SU-DHL-6 (cell line): ENCODE measurements around the gene ASAP2.

Experiments
- H2AFZ ChIP-seq: fragments of 200-600 bp; sonication (generic); 2 replicates; pipeline ENCODE4 v1.6.1; 2014; ENCODE audit warnings: low read depth, mild to moderate bottlenecking, moderate library complexity, mixed read lengths, antibody characterized with exemption, low read length; ENCODE audit not compliant: severe bottlenecking
- H3F3A ChIP-seq: fragments of 200-600 bp; shearing (Covaris generic); 2 replicates; pipeline ENCODE4 v1.6.0; 2016; ENCODE audit warnings: antibody characterized with exemption, mild to moderate bottlenecking; ENCODE audit not compliant: insufficient read depth
- H3K27ac ChIP-seq: fragments of 200-600 bp; sonication (generic); 2 replicates; pipeline ENCODE4 v1.5.1; 2016; ENCODE audit warnings: low read depth, mild to moderate bottlenecking, low read length, moderate library complexity, mixed read lengths
- H3K27me3 ChIP-seq: fragments of 200-600 bp; sonication (generic), shearing (Covaris generic); 2 replicates; pipeline ENCODE4 v1.6.0; 2014; ENCODE audit warnings: mild to moderate bottlenecking, low read length
- H3K36me3 ChIP-seq: fragments of 200-600 bp; sonication (generic); 2 replicates; pipeline ENCODE4 v1.6.1; 2014; ENCODE audit warnings: mild to moderate bottlenecking, low read length, mixed read lengths
- H3K4me2 ChIP-seq: fragments of 300-600, 200-600 bp; shearing (Covaris generic), sonication (generic); 2 replicates; pipeline ENCODE4 v1.6.0; 2014; ENCODE audit warnings: low read length, low read depth, mild to moderate bottlenecking; ENCODE audit not compliant: poor library complexity, severe bottlenecking
- H3K4me3 ChIP-seq: fragments of 200-600 bp; sonication (generic); 2 replicates; pipeline ENCODE4 v1.5.1; 2014; ENCODE audit warnings: antibody characterized with exemption, low read length, mild to moderate bottlenecking, mixed read lengths; ENCODE audit not compliant: insufficient read depth, poor library complexity, severe bottlenecking
- H3K79me2 ChIP-seq: fragments of 200-600 bp; sonication (generic); 2 replicates; pipeline ENCODE4 v1.6.1; 2014; ENCODE audit warnings: mild to moderate bottlenecking, low read length, moderate library complexity; ENCODE audit not compliant: insufficient read depth
- H3K9ac ChIP-seq: fragments of 200-600 bp; sonication (generic); 2 replicates; pipeline ENCODE4 v1.7.0; 2014; ENCODE audit warnings: mild to moderate bottlenecking, low read length
- H3K9me2 ChIP-seq: fragments of 200-600 bp; sonication (generic); replicated peaks from 2 replicates; pipeline ENCODE4 v1.6.1; 2014; ENCODE audit warnings: low read length; ENCODE audit not compliant: insufficient read depth
- H3K9me3 ChIP-seq: fragments of 200-600 bp; sonication (generic); 2 replicates; pipeline ENCODE4 v1.6.1; 2014; ENCODE audit warnings: low read length, mixed read lengths; ENCODE audit not compliant: insufficient read depth
- H4K20me1 ChIP-seq: fragments of 200-600 bp; sonication (generic); 2 replicates; pipeline ENCODE4 v1.6.1; 2014; ENCODE audit warnings: low read depth, mild to moderate bottlenecking, antibody characterized with exemption, low read length, moderate library complexity, mixed read lengths
- CTCF ChIP-seq: fragments of 200-600 bp; sonication (generic); IDR thresholded peaks from one replicate; pipeline ENCODE4 v1.5.1; 2017; ENCODE audit warnings: antibody characterized with exemption, mild to moderate bottlenecking, low read length, moderate library complexity; ENCODE audit not compliant: insufficient read depth, poor library complexity, severe bottlenecking
- EZH2phosphoT487 ChIP-seq: fragments of 200-600 bp; sonication (generic), shearing (Covaris generic); conservative IDR thresholded peaks from 2 replicates; pipeline ENCODE4 v1.6.1; 2018; ENCODE audit warnings: mild to moderate bottlenecking, antibody characterized with exemption, low read length, moderate library complexity, mixed read lengths

Gene ASAP2

GRCh38 chr2:9174771-9175437 is 31.7 kb upstream of the ASAP2 start:
- TF ChIP-seq CTCF, result no peak
- no peak for TF ChIP-seq EZH2phosphoT487
- H3K79me2 ChIP-seq, result no peaks in the 10 kb centered on the region
- no peaks in the 10 kb centered on the region for H3K36me3 ChIP-seq
- H3F3A ChIP-seq, result no peaks in the 10 kb centered on the region
- no peaks in the 10 kb centered on the region for H3K27me3 ChIP-seq
- H4K20me1 ChIP-seq, result no peaks in the 10 kb centered on the region
- no peak overlapping the region for H3K4me3 ChIP-seq
- no peaks in the 10 kb centered on the region for H3K9me2 ChIP-seq
- no peaks in the 10 kb centered on the region for H3K9me3 ChIP-seq
- no peak overlapping the region for H3K9ac ChIP-seq
- H3K27ac ChIP-seq, result no peak overlapping the region
- no peak overlapping the region for H3K4me2 ChIP-seq
- no peak overlapping the region for H2AFZ ChIP-seq

GRCh38 chr2:9178110-9178903 is 28.3 kb upstream of the ASAP2 start:
- Histone ChIP-seq H4K20me1 (no peaks in the 10 kb centered on the region), H3K4me3 (no peak overlapping the region), H2AFZ (no peak overlapping the region), H3K36me3 (no peaks in the 10 kb centered on the region), H3K27me3 (no peaks in the 10 kb centered on the region), H3F3A (no peaks in the 10 kb centered on the region), H3K79me2 (no peaks in the 10 kb centered on the region), H3K4me2 (no peak overlapping the region), H3K9me2 (no peaks in the 10 kb centered on the region), H3K27ac (no peak overlapping the region), H3K9me3 (no peaks in the 10 kb centered on the region), H3K9ac (no peak overlapping the region)
- TF ChIP-seq CTCF, result no peak
- TF ChIP-seq EZH2phosphoT487, result no peak

GRCh38 chr2:9178904-9179571 is 27.6 kb upstream of the ASAP2 start:
- no peak overlapping the region for H3K4me2 ChIP-seq
- no peak overlapping the region for H3K4me3 ChIP-seq

More at GRCh38 chr2:9178904-9179571, 27.6 kb upstream of the ASAP2 start:
- Histone ChIP-seq H3K36me3 (no peaks in the 10 kb centered on the region), H3K9ac (no peak overlapping the region), H3K27ac (no peak overlapping the region), H4K20me1 (no peaks in the 10 kb centered on the region), H3K27me3 (no peaks in the 10 kb centered on the region), H3K79me2 (no peaks in the 10 kb centered on the region), H2AFZ (no peak overlapping the region), H3K9me2 (no peaks in the 10 kb centered on the region), H3F3A (no peaks in the 10 kb centered on the region), H3K9me3 (no peaks in the 10 kb centered on the region)
- TF ChIP-seq EZH2phosphoT487, result no peak
- TF ChIP-seq CTCF, result no peak
